GM13976 (cell line): ENCODE data around the gene RNU6-7.

Experiments used
- DNase-seq: peaks from one replicate; pipeline ENCODE4 v3.0.0; 2012; ENCODE audit warnings: low spot score
- in situ Hi-C: fragments of 300-500 bp; cut with MboI; formaldehyde crosslinking; loops from one replicate; pipeline ENCODE4 v1.12.0; 2022; ENCODE audit warnings: low sequenced_read_pairs, mixed read lengths, inconsistent platforms; ENCODE audit not compliant: unreplicated experiment
- TF ChIP-seq, protein P1 (sequence below): IDR thresholded peaks from 2 replicates; pipeline ENCODE4 v1.5.1; 2012; ENCODE audit warnings: borderline replicate concordance, mild to moderate bottlenecking; ENCODE audit not compliant: insufficient read depth; ENCODE audit errors: extremely low read depth, missing control alignments, control extremely low read depth

RNU6-7 gene

GRCh38 chr14:32183151-32184058 is 18.4 kb upstream of the RNU6-7 start:
- DNase-seq = no peak
- TF ChIP-seq, protein P1, sequence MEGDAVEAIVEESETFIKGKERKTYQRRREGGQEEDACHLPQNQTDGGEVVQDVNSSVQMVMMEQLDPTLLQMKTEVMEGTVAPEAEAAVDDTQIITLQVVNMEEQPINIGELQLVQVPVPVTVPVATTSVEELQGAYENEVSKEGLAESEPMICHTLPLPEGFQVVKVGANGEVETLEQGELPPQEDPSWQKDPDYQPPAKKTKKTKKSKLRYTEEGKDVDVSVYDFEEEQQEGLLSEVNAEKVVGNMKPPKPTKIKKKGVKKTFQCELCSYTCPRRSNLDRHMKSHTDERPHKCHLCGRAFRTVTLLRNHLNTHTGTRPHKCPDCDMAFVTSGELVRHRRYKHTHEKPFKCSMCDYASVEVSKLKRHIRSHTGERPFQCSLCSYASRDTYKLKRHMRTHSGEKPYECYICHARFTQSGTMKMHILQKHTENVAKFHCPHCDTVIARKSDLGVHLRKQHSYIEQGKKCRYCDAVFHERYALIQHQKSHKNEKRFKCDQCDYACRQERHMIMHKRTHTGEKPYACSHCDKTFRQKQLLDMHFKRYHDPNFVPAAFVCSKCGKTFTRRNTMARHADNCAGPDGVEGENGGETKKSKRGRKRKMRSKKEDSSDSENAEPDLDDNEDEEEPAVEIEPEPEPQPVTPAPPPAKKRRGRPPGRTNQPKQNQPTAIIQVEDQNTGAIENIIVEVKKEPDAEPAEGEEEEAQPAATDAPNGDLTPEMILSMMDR = no peak
- in situ Hi-C loops = no loop called here

DNA sequence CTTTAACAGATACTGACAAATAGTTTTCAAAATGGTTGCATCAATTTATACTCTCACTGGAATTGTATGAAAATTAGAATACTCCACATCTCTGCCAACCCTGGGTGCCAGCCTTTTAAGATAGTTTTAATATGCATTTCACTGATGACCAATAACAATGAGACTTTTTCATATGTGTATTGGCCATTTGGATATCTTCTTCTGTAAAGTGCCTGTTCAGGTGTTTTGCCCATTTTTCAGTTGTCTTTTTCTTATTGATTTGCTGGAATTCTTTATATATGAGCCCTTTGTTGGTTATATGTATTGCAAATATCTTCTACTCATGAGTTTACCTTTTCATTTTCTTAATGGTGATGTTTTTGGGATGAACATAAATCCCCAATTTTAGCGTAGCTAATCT is 16.7 kb upstream of the RNU6-7 start:
- DNase-seq = no peak
- in situ Hi-C loops = no loop called here
- TF ChIP-seq, protein P1 = no peak

DNA sequence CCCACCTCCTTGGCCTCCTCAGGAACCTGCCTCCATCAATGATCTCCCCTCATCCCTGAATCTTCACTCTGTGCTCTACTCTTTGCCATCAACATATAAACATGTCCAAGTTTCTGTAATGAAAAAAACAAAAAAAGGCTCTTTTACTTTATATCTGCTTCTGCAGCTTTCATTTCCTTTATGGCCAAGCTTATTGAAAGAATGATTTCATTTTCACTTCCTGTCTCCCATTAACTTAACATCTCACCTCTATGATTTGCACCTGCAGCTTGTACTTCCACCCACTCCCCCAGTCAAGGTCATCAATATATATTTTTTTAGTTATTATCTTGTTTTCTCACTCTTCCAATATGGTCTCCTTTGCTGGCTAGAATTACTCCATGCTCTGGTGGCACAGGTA is 15.6 kb upstream of the RNU6-7 start:
- TF ChIP-seq, protein P1 = no peak
- no peak for DNase-seq

GRCh38 chr14:32189811-32190210 is 12.0 kb upstream of the RNU6-7 start:
- TF ChIP-seq, protein P1 = no peak
- in situ Hi-C loops = no loop called here
- DNase-seq = no peak

More for the DNA sequence above, 15.6 kb upstream of the RNU6-7 start:
- in situ Hi-C loops = no loop called here

GRCh38 chr14:32190673-32191072 is 11.2 kb upstream of the RNU6-7 start:
- DNase-seq = no peak
- TF ChIP-seq, protein P1 = no peak
- in situ Hi-C loops = no loop called here

- no peak for DNase-seq
- TF ChIP-seq, protein P1 = no peak
- in situ Hi-C loops = no loop called here
These were observed 9.0 kb upstream of the RNU6-7 start for GRCh38 chr14:32192712-32193373.
